Colonic mucosa (tissue), 4 donors: Measurements from ENCODE around the gene SMURF2. TPM values are rescaled to one million over a fixed set of nuclear protein-coding genes. Genes with fewer than 3 reads are reported as not detected.
"Not testable (repeated sequence)": the region's sequence is repeated elsewhere in the genome, so short reads cannot be mapped to it uniquely, and the experiment has no call there.

ENCODE experiments used
- DNase-seq: peaks from one replicate; pipeline ENCODE4 v3.0.0-alpha.2; 2020
- H3K27ac ChIP-seq: fragments of 200-600 bp; one replicate; pipeline ENCODE4 v1.8.0; 2021
- H3K27me3 ChIP-seq: fragments of 200-600 bp; one replicate; pipeline ENCODE4 v1.8.0; 2021
- H3K36me3 ChIP-seq: fragments of 200-600 bp; one replicate; pipeline ENCODE4 v1.8.0; 2021
- H3K4me1 ChIP-seq: fragments of 200-600 bp; one replicate; pipeline ENCODE4 v1.8.0; 2021; ENCODE audit warnings: mild to moderate bottlenecking
- H3K4me3 ChIP-seq: fragments of 200-600 bp; one replicate; pipeline ENCODE4 v1.8.0; 2021
- H3K9ac ChIP-seq, 2 donors: one replicate each; pipeline ENCODE4 v1.7.0; 2013; ENCODE audit warnings: control low read depth in 2 of 2, low read depth in 2 of 2, low read length in 2 of 2
- H3K9me3 ChIP-seq: fragments of 200-600 bp; one replicate; pipeline ENCODE4 v1.8.0; 2021
- intact Hi-C: fragments of 100-400 bp; cut with DNase I; formaldehyde crosslinking; loops from one replicate; pipeline ENCODE4 v1.14.1; 2022
- total RNA-seq, 2 donors: library from RNA; stranded (reverse); fragmentation: NEBNext Ultra II Directional in 1 of 2; extraction: Animal tissue kit (Norgen Biotek cat#: 25700) in 1 of 2; gene quantifications; one replicate each; pipeline ENCODE4 v1.2.1, GENCODE V29; 2021
- TF ChIP-seq, protein P1 (sequence below): fragments of 200-600 bp; IDR thresholded peaks from one replicate; pipeline ENCODE4 v1.8.0; 2022; ENCODE audit warnings: antibody characterized with exemption, mild to moderate bottlenecking
- donor health status: healthy.
- donor health status: DM: no; HTN: no; CAD: no.
- donor health status: DM: no; HTN: no; CAD: no.

SMURF2 gene
- total RNA-seq, 2 donors from 2014 or later, result 10.6 to 18.6 TPM

DNA sequence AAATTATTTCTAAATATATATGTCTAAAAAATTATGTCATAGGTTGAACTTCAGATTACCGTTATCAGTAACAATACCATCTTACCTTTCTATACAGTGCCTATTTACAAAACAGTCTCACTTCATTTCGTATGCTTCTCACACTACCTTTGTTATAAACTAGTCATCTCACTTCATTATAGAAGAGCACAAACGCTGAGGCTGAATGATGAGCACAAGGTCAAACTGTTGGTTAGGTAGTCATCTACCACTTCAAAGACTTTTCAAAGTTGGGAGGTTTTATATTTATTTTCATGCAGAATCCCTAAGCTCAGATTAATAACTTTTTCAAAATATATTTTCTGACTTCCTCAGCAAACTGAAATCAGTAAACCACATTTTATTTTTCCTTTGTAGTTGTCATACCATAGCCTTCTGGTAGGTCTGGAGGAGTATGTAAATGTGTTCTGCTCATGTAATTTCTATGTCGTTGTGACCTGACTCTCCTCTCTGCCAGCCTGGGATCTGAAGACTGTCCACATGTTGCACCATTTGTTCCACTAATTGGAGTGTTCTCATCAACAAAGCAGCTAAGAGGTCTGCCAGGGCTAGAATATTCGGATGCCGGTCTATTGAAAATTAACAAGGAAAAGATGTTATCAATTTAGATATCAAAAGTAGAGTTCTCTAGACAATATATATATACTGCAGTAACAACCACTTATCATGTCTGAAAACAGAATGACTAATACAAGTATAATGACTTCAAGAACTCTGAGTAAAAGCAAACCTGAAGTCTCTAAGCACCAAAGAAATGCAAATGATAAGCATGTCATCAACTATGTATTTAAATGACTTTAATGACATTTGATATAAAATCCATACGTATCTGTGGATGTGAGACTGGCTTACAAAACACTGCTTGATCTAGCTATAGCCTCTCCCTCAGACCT, 81.5 kb downstream of the SMURF2 start:
- H3K27ac ChIP-seq, result no peak overlapping the region
- intact Hi-C loops, result no loop called here
- no peak overlapping the region for H3K9ac ChIP-seq
- TF ChIP-seq, protein P1, sequence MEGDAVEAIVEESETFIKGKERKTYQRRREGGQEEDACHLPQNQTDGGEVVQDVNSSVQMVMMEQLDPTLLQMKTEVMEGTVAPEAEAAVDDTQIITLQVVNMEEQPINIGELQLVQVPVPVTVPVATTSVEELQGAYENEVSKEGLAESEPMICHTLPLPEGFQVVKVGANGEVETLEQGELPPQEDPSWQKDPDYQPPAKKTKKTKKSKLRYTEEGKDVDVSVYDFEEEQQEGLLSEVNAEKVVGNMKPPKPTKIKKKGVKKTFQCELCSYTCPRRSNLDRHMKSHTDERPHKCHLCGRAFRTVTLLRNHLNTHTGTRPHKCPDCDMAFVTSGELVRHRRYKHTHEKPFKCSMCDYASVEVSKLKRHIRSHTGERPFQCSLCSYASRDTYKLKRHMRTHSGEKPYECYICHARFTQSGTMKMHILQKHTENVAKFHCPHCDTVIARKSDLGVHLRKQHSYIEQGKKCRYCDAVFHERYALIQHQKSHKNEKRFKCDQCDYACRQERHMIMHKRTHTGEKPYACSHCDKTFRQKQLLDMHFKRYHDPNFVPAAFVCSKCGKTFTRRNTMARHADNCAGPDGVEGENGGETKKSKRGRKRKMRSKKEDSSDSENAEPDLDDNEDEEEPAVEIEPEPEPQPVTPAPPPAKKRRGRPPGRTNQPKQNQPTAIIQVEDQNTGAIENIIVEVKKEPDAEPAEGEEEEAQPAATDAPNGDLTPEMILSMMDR, result no peak
- no peaks in the 10 kb centered on the region for H3K4me1 ChIP-seq
- no peaks in the 10 kb centered on the region for H3K27me3 ChIP-seq
- DNase-seq, result no peak
- H3K36me3 ChIP-seq, result peaks cover 4% of the 10 kb centered on the region
- no peaks in the 10 kb centered on the region for H3K9me3 ChIP-seq
- no peak overlapping the region for H3K4me3 ChIP-seq

DNA sequence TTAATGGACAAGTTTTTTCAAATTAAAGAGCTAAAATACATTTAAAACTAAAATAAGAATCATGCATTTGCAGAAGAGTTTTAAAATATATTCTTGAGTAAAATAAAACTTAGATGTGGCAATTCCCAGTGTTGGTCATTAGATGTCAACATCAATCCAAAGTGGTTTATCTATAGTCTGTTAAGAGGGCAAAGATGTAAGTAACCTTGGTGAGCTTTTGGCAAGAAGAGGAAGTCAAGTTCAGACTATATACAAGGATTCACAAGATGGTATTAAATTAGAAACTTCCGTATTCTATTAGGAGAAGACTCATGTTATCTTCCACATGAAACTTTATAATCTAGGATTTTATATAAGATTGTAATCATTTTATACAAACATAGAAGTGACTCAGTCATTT, 82.2 kb downstream of the SMURF2 start:
- Histone ChIP-seq H3K36me3 (peaks cover 4% of the 10 kb centered on the region), H3K9me3 (no peaks in the 10 kb centered on the region), H3K4me1 (no peaks in the 10 kb centered on the region), H3K4me3 (no peak overlapping the region), H3K27me3 (no peaks in the 10 kb centered on the region), H3K27ac (no peak overlapping the region), H3K9ac (no peak overlapping the region)
- intact Hi-C loops, result no loop called here
- DNase-seq, result no peak
- TF ChIP-seq, protein P1, result no peak

DNA sequence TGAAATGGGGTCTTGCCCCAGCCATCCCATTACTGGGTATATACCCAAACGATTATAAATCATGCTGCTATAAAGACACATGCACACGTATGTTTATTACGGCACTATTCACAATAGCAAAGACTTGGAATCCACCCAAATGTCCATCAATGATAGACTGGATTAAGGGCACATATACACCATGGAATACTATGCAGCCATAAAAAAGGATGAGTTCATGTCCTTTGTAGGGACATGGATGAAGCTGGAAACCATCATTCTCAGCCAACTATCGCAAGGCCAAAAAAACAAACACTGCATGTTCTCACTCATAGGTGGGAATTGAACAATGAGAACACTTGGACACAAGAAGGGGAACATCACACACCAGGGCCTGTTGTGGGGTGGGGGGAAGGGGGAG, 85.1 kb downstream of the SMURF2 start:
- H3K36me3 ChIP-seq, H3K27ac ChIP-seq, H3K27me3 ChIP-seq, H3K4me3 ChIP-seq, DNase-seq, H3K9me3 ChIP-seq, intact Hi-C loops, H3K4me1 ChIP-seq, H3K9ac ChIP-seq: not testable (repeated sequence)

DNA sequence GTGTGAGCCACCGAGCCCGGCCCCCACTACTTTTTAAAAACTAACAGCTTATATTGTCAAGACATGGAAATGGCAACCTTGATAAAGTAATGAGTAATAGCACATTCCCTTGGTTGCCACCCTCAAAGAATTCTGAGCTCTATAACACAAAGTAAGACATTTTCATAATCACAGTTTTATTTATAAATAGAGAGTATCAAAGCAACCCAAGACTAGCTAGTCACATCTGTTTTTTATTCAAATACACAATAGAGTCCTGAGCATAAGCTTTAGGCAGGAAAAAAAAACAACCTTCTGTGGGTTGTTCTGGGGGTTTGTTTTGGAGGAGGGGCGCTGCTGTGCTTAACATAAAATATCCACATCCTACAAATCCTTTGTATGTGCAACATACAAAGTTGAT, 86.7 kb downstream of the SMURF2 start:
- intact Hi-C loops, result no loop called here
- peaks cover 2% of the 10 kb centered on the region for H3K36me3 ChIP-seq
- TF ChIP-seq, protein P1, result no peak

DNA sequence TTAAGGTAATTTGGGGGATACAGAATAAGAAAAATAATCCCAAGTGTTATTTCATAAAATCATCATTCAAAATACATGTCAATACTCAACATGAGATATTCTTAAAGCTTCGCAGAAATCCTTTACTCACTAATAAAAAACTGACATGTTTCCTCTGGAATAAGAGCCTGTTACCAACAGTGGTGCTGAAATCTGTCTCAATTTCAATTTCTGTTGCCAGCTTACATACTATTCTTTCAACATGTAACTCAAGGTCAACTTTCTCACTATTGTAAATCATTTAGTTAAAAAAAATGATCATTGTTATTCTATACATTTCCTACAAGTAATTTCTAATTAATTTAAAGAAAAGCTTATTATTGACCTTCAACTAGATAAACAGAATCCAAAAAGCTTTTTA, 87.5 kb downstream of the SMURF2 start:
- H3K36me3 ChIP-seq, result no peaks in the 10 kb centered on the region
- no peak overlapping the region for H3K27ac ChIP-seq
- H3K4me1 ChIP-seq, result no peaks in the 10 kb centered on the region
- TF ChIP-seq, protein P1, result no peak
- H3K9ac ChIP-seq, result no peak overlapping the region
- intact Hi-C loops, result no loop called here
- no peak overlapping the region for H3K4me3 ChIP-seq
- DNase-seq, result no peak
- H3K9me3 ChIP-seq, result no peaks in the 10 kb centered on the region
- H3K27me3 ChIP-seq, result no peaks in the 10 kb centered on the region

More for the DNA sequence above, 86.7 kb downstream of the SMURF2 start:
- H3K27me3 ChIP-seq, result no peaks in the 10 kb centered on the region
- H3K4me1 ChIP-seq, result no peaks in the 10 kb centered on the region
- H3K9ac ChIP-seq, result no peak overlapping the region
- no peak for DNase-seq
- H3K27ac ChIP-seq, result no peak overlapping the region
- H3K9me3 ChIP-seq, result no peaks in the 10 kb centered on the region
- H3K4me3 ChIP-seq, result no peak overlapping the region

DNA sequence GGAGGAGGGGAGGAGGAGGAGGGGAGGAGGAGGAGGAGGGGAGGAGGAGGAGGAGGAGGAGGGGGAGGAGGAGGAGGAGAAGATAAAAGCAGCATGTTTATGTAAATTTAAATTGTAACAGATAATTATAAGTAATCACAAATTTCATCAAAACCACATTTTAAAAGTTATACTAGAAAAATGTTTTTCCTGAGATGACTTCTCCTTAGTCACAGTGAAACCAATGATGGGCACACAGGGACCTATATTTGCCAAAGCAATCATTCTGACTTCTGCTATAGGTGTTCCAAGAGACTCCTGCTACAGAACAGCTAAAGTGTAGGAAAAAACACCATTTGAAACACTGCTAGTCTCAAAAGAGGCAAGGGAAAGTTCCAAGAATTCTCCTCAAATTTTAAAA, 88.9 kb downstream of the SMURF2 start:
- intact Hi-C loops, result no loop called here
- no peak for DNase-seq
- Histone ChIP-seq H3K36me3 (no peaks in the 10 kb centered on the region), H3K9me3 (peaks cover 3% of the 10 kb centered on the region), H3K4me3 (no peak overlapping the region), H3K9ac (no peak overlapping the region), H3K27me3 (no peaks in the 10 kb centered on the region), H3K27ac (no peak overlapping the region), H3K4me1 (no peaks in the 10 kb centered on the region)
- TF ChIP-seq, protein P1, result no peak
